GM18858 (cell line): ENCODE data around the gene EPAS1.

ENCODE experiments used
- ATAC-seq: cut with Tn5 transposase; IDR thresholded peaks from one replicate; pipeline ENCODE4 v1.9.1; 2021; ENCODE audit not compliant: unreplicated experiment

EPAS1 gene

GRCh38 chr2:46337208-46337994 is 40.2 kb downstream of the EPAS1 start:
- no peak for ATAC-seq

GRCh38 chr2:46338674-46339073 is 41.5 kb downstream of the EPAS1 start:
- no peak for ATAC-seq

- ATAC-seq: no peak
Observed at GRCh38 chr2:46339200-46339599, 42.0 kb downstream of the EPAS1 start.

GRCh38 chr2:46339676-46340459 is 42.7 kb downstream of the EPAS1 start:
- no peak for ATAC-seq

- no peak for ATAC-seq
Observed at GRCh38 chr2:46340740-46341420, 43.7 kb downstream of the EPAS1 start.

- ATAC-seq: no peak
Observed at GRCh38 chr2:46342566-46343315, 45.5 kb downstream of the EPAS1 start.

GRCh38 chr2:46344706-46345105 is 47.5 kb downstream of the EPAS1 start:
- no peak for ATAC-seq

- no peak for ATAC-seq
Observed at GRCh38 chr2:46345775-46346174, 48.6 kb downstream of the EPAS1 start.

- ATAC-seq: no peak
Observed at GRCh38 chr2:46346719-46347118, 49.5 kb downstream of the EPAS1 start.

- ATAC-seq: no peak
Observed at GRCh38 chr2:46347648-46348280, 50.6 kb downstream of the EPAS1 start.

GRCh38 chr2:46349115-46349547 is 51.9 kb downstream of the EPAS1 start:
- no peak for ATAC-seq

- ATAC-seq: no peak
Observed at GRCh38 chr2:46350029-46350689, 53.0 kb downstream of the EPAS1 start.

- ATAC-seq: no peak
Observed at GRCh38 chr2:46351098-46351749, 54.0 kb downstream of the EPAS1 start.

GRCh38 chr2:46351750-46352138 is 54.5 kb downstream of the EPAS1 start:
- no peak for ATAC-seq

- ATAC-seq: no peak
Observed at GRCh38 chr2:46352621-46353020, 55.4 kb downstream of the EPAS1 start.

GRCh38 chr2:46353509-46353908 is 56.3 kb downstream of the EPAS1 start:
- ATAC-seq: no peak

GRCh38 chr2:46355756-46356155 is 58.5 kb downstream of the EPAS1 start:
- no peak for ATAC-seq

GRCh38 chr2:46356991-46357390 is 59.8 kb downstream of the EPAS1 start:
- no peak for ATAC-seq

GRCh38 chr2:46358713-46359112 is 61.5 kb downstream of the EPAS1 start:
- no peak for ATAC-seq
